HG02642 (cell line): Measurements from ENCODE around the gene FMNL2.
A peak's percentile ranks its signal among the peaks of the same experiment; 100 is the strongest.
"Not testable (repeated sequence)": the region's sequence is repeated elsewhere in the genome, so short reads cannot be mapped to it uniquely, and the experiment has no call there.

ENCODE experiments used
- ATAC-seq: cut with Tn5 transposase; IDR thresholded peaks from one replicate; pipeline ENCODE4 v1.9.1; 2021; ENCODE audit warnings: mild to moderate bottlenecking; ENCODE audit not compliant: unreplicated experiment, poor library complexity

The FMNL2 gene

DNA sequence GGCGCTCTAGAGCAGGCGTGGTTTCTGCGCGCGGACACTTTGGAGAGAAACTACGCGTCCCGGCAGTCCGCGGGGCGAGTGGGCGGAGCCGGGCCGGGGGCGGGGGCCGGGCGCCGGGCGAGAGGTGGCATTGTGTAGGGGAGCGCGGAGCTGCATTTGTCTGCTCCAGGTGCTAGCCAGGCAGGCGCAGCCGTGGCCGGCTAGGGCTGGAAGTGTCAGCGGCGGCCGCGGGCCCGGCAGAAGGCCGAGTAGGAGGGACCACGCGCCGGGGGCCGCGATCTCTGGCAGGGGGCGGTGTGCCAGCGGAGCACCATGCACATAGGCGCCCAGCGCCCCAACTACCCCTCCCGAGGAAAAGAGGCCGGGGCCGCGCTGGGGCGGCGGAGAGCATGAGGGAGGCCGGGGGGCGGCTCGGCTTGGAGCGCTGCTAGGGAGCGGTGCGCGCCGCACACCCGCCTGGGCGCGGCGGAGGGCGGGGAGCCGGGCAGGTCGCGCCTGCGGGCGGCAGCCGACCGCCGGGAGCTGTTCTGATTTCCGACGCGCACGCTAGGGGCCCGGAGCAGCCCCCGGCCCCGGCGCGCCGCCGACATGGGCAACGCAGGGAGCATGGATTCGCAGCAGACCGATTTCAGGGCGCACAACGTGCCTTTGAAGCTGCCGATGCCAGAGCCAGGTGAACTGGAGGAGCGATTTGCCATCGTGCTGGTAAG lies at the start of gene FMNL2:
FMNL2 (plus strand) TSS at position 159 of the 710 bp plus-strand sequence.
- ATAC-seq, result peak; percentile 94

DNA sequence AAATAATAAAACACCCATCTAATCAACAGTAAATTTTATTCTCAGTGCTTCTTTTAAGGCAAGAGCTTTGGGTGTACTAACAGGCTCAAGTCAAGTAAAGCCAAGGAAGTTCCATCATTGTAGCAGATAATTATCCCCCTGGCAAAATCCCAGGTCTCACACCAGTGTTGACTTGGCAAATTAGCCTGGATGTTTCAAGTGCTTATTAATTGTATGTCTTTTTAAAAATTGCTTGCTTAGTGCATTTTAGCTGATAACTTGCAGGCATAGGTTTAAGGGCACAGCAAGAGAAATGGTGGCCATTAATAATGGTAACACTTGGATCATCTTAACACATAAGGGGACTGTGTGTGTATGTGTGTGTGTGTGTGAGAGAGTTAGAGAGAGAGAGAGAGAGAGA lies 42.0 kb upstream of the FMNL2 start:
- ATAC-seq, result no peak

DNA sequence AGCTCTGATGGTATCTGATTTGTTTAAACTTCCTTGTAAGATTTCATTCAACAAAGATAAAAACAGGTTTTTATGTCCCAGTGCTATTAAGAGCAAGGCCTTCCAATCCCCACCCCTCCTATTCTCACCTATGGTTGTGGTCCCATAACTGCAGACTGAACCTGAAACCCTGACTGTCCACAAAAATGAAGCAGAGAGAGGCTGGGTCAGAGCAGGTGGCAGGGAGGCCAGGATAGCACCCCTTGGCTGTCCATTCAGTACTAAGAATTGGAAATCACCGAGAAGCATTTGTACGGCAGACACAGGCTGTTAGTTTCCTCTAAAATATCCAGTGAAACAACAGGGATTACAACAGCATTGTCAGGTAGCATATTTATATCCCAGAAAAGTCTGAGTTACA lies 37.3 kb upstream of the FMNL2 start:
- no peak for ATAC-seq

DNA sequence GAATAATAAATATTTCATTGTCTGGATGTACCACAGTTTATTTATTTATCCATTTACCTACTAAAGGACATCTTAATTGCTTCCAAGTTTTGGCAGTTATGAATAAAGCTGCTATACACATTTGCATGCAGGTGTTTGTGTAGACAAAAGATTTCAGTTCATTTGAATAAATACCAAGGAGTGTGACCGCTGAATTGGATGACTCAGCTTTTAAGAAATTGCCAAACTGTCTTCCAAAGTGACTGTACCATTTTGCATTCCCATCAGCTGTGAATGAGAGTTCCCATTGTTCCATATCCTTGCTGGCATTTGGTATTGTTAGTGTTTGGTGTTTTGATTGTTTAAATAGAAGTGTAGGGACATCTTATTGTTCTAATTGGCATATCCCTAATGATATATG lies 36.2 kb upstream of the FMNL2 start:
- ATAC-seq, result no peak

DNA sequence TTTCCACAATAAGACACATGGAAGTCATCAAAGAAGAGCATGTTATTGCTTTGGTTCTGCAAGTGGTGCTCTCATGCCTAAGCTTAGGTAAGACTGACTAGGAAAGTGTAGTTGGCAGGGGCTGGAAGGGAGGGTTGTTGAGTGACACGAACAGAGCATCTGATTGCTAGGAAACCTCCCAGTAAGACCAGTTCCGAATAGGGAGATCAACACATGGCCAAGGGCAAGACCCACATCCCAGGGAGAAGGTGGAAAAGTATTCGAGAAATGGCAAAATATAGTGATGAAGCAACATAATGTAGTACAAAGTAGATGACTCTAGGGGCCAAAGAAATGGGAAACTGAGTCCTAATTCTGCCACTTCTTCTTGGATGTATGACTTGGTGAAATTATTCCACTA lies 33.8 kb upstream of the FMNL2 start:
- ATAC-seq, result no peak

DNA sequence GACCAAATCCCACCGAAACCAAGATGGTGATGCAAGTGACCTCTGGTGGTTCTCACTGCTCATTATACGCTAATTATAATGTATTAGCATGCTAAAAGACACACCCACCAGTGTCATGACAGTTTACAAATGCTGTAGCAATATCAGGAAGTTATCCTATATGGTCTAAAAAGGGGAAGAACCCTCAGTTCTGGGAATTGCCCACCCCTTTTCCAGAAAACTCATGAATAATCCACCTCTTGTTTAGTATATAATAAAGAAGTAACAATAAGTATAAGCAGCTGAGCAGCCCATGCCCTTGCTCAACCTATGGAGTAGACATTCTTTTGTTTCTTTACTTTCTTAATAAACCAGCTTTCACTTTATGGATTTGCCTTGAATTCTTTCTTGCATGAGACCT lies 31.0 kb upstream of the FMNL2 start:
- no peak for ATAC-seq

DNA sequence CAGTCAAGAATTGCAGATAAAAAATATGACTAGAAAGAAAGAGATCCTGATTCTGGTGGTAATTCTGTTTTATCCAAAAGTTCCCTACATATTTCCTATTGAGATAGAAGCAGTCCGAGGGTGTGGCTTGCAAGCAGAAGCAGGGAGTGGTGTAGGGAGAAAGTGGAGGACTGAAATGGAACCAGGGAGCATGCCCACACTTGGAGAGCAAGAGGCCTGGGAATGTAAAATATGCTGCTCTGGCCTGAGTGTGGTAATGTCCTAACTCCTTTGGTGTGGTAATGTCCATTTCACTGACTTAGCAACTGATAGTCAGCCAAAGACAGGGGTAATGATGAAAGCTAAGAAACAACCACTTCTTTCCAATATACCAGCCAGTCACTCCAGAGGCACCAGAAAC lies 30.1 kb upstream of the FMNL2 start:
- no peak for ATAC-seq

DNA sequence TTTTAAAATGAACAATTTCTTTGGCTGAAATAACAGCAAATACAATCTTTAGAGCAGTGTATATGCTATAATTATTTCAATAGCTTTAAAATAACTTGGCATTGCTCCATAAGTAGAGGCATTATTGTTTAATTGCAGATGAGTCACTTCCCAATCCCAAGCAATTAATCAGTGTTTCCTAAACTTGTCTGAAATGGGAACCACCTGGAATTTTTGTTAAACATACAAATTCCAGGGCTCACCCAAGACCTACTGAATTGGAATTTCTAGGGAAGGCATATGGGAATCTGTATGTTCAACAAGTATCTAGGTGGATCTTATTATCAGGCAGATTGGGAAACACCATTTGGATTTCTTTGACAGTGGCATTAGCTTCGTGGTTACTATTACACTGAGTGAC lies 27.1 kb upstream of the FMNL2 start:
- ATAC-seq, result no peak

DNA sequence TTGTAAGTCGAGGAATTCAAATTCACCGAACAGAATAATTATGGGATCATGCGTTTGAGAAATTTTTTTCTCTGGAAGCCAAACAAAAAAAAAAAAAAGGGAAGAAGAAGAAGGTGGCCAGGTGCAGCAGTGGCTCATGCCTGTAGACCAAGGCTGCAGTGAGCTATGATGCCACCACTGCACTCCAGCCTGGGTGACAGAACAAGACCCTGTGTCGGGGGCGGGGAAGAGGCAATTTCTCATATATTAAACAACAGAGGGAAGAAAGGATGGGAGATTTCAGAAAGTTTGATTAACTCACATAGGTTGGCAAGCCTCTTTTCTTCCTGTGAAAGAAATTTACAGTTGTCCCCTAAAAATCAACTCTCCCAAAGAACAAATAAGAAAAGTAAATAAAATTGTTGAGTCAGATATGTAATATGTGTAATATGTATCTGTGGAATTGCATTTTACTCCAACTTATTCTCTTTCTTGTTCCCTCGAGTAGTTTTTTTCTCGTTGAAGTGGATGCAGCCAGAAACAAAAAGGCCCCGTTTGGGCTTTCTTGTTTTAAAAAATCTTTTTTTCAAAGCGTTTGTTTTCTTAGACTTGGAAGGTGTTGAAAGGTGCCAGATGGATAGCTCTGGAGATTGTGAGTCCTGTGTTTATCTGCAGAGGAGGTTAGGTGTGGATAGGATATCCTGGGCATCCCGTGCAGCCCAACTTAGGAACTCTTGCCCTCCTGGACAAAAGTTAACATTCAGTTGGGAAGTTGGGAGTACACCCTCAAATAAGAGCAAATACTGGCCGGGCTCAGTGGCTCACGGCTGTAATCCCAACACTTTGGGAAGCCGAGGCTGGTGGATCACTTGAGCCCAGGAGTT lies 25.4 kb upstream of the FMNL2 start:
- no peak for ATAC-seq

DNA sequence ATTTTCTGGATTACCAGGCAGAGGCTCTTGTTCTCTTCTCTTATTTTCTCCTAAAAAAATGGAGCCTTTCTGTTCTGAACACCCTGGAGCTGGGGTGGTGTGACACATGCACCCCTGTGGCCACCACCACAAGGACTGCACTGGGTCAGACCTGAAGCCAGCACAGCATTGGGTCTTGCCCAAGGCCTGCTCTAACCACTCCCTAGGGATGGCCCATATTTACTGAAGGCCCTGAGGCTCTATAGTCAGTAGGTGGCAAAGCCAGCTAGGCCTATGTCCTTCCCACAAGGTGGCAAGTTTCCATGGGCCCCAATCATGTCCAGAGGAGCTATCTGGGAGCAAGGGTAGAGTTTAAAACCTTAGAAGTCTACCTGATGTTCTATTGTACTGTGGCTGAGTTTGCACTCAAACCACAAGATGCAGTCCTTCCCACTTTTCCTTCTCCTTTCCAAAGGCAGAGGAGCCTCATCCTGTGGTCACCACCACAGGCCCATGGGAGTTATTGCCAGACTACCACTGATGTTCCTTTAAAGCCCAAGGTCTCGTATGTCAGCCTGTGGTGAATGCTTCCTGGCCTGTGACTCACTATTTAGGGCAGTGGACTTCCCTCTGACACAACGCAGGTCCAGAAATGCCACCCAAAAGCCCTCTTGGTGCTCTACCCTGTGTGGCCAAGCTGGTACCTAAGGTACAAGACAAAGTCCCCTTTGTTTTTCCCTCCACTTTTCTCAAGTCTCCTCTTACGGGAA lies 15.0 kb upstream of the FMNL2 start:
- ATAC-seq, result no peak

DNA sequence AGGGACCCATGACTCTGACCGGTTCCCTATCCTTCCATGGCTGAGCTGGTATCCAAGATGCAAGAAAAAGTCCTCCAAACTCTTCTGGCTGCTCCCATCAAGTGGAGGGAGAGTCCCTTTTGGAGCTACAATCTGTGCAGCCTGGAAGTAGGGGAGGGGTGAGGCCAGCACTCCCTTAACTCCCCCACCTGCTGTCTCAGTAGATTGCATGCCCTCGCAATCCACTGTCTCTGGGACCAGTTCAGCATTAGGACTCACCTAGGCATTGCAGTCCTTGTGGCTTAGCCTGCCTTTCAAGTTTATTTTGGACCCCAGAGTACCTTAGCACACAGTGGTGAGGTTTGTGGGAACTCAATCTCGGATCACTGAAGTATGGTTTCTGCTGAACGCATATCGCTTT lies 14.2 kb upstream of the FMNL2 start:
- no peak for ATAC-seq

DNA sequence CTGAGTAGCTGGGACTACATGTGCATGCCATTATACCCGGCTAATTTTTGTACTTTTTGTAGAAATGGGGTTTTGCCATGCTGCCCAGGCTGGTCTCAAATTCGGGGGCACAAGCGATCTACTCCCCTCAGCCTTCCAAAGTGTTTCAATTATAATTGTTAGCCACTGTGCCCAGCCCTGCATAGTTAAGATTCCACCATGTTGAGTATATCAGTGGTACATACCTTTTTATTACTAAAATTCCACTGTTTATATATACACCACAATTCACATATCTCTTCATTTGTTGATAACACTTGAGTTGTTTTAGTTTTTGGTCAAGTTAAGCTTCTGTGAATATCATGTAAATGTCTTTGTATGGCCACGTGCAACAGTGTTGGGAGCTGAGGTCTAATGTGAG lies 12.8 kb upstream of the FMNL2 start:
- ATAC-seq, result no peak

DNA sequence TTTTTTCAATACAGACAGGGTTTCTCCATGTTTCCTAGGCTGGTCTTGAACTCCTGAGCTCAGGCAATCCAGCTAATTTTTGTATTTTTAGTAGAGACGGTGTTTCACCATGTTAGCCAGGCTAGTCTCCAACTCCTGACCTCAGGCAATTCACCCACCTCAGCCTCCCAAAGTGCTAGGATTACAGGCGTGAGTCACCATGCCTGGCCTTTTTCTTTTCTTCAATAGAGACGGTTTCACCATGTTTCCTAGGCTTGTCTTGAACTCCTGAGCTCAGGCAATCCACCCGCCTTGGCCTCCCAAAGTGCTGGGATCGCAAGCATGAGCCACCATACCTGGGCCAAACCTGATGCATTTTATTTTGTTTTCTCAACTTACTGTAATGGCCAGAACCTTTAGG lies 9.8 kb upstream of the FMNL2 start:
- not testable (repeated sequence) for ATAC-seq

DNA sequence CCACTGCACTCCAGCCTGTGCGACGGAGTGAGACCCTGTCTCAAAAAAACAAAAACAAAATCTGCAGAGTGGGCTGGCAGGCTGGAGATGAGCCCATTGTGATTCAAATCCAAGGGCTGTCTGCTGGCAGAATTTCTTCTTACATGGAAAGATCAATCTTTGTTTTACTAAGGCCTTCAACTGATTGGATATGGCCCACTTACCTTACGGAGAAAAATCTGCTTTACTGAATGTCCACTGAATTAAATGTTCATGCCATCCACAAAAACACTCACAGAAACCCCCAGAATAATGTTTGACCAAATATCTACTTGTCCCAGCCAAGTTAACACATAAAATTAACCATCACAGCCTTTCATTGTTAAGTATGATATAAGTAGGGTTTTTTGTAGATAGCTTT lies 8.3 kb upstream of the FMNL2 start:
- ATAC-seq, result no peak

DNA sequence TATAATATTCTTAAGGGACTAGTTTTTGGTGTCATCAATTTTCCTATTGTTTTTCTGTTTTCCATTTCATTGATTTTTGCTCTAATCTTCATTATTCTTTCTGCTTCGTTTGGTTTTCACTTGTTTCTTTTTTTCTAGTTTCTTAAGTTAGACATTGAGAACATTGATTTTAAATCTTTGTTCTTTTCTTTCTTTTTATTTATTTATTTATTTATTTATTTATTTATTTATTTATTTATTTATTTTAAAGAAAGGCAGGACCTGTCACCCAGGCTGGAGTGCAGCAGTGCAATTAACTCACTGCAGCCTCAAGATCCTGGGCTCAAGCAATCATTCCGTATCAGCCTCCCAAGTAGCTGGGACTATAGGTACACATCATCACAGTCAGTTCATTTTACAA lies 7.0 kb upstream of the FMNL2 start:
- no peak for ATAC-seq

DNA sequence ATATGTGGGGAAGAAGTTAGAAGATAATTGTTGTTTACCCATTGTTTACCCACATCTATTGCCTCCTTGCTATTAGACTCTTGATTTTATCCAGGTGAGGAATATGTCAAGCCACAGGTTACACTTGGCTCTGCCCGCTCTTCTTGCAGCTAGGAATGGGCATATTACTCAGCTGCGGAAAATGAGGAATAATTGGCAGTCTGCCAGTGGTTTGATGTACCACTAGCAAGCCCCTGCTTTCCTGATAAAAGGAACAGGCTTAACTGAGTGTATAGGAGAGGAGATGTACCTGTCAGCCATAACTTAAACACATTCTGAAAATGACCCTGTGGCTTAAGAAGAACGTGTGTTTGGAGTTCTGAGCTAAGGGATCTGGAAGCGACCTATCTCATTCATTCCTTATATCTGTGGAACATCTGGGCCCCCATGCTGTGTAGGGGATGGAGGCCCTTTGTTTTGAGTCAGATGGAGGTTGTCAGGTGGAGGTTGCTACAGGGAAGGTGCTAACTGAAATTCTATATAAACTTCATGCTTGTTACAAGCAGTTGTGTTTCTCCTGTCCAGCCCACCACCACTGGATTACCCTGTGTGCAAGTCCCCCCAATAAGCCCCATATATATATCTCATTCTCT lies 4.6 kb upstream of the FMNL2 start:
- no peak for ATAC-seq

DNA sequence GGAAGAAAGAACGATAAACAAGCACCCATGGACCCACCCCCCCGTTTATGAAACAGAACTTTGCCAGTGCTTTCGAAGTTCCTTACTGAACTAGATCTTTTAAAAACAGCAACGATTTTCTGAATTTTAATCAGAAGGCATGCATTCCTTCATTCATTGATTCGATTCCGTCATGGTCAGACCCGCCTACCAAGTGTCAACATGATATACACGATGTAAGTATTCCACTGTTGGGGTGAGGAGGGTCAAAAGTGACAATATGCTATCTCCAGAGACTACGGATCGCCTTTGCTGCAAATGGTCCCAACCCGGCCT lies 316 bp upstream of the FMNL2 start:
- no peak for ATAC-seq

DNA sequence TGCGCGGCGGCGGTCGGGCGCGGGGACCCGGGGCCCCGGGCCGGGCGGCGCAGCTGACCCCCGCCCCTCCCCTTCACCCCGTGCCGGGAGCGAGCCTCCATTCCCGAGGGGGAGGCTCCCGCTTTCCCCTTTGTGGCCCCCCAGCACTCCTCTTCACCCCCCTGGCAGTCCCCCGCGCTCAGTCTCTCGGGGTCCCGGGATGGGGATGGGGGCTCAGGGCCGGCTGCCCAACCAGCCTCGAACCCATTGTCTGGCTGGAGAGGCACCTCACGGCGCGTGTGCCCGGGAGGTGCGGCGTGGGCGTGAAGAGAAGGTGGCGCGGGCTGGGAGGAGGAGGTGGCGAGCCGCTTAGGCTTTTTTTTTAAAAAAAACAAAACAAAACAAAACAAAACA lies 748 bp downstream of the FMNL2 start:
- peak; percentile 24 for ATAC-seq

DNA sequence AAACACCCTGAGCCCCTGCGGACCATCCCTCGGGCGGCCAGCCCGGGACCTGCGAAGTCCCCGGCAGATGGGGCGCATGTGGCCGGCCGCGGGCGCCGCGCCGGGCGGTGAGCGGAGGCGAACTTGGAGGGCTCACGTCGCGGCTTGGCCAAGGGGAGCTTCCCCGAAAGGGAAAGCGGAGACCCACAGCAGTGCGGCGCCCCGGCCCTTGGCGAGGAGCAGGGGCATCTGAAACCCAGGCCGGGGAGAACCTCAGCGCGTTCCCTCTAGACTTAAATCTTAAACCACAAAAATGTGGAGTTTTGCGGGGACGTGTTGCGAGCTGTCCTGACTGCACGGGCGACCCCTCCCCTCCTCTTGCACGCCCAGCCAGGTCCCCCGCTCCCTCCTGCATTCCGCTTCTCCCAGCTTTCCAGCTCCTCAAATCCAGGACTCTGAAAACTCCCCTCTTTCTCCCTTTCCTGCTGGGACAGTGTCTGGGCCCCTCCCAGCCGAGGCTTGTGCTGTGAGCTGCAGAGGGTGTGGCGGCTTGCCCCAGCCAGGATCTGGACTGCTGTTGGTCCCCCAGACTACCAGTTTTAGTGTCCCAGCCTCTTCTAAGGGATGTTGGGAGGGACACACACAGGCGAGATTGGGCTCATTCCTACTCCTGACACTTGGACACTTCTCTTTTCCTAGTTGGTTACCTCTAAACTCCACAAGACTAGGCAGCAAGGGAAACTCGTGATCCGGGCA lies 1.3 kb downstream of the FMNL2 start:
- ATAC-seq, result peak; percentile 25

DNA sequence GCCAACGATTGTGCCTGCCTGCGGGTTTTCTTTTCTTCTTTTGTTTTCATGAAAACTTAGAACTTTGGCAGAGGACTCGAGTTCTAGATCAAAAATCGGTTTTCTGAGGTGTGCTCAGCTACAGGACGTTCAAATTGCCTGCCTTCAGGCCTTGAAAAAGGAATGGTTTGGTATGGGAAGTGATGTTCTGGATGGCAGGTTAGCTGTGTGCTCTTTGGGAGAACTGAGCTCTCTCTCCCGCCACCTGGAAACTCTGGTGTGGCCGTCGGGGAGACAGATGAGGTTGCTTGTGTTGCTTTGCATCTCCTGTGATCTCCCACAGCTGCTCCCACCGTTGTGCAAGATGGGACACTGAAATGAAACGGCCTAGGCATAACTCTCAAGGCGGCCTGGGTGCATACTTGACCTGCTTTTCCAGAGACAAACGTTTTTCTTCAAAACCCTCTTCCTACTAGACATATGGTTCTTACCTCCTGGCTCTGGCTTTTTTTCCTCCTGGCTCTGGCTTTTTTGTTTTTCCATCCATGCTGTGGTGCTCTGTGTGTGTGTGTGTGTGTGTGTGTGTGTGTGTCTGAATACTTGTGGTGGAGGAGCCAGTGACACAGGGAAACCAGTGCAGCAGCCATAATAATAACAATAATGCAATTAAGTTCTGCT lies 2.0 kb downstream of the FMNL2 start:
- ATAC-seq, result no peak
